Erythroblast (primary cell): ENCODE data around the gene CACNA1F.
A peak's percentile ranks its signal among the peaks of the same experiment; 100 is the strongest.

Experiments used
- DNase-seq, 2 experiments: peaks; one replicate each; lab custom pipeline; 2025; lab: John Stamatoyannopoulos, UW
- GATA1 ChIP-seq: IDR thresholded peaks from 2 replicates; pipeline ENCODE4 v1.6.1; 2011; ENCODE audit warnings: low read depth, mild to moderate bottlenecking, control low read depth, low read length, moderate library complexity
- POLR2A ChIP-seq: IDR thresholded peaks from 2 replicates; pipeline ENCODE4 v1.6.1; 2011; ENCODE audit warnings: mild to moderate bottlenecking, low read length

The CACNA1F gene

GRCh38 chrX:49249616-49250015 lies 16.5 kb upstream of the CACNA1F start:
- TF ChIP-seq POLR2A (no peak), GATA1 (no peak)
- no peak for DNase-seq

DNA sequence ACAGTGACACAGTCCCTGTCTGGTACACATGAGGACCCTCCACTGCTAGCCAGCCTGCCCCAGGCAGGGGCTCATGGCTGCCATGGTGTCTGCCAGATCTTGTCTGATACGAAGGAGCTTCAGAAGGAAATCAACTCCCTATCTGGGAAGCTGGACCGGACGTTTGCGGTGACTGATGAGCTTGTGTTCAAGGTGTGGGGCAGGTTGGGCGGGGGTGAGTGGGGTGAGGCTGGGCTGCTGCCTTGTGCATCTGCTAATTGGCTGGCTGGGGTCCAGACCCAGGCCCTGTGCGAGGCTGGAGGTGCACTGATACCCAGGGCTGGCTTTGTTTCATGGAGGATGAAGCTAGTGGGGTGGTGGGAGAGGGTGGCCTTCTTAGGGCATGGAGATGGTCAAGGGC lies 15.9 kb upstream of the CACNA1F start:
- no peak for DNase-seq
- TF ChIP-seq POLR2A: no peak
- no peak for TF ChIP-seq GATA1

DNA sequence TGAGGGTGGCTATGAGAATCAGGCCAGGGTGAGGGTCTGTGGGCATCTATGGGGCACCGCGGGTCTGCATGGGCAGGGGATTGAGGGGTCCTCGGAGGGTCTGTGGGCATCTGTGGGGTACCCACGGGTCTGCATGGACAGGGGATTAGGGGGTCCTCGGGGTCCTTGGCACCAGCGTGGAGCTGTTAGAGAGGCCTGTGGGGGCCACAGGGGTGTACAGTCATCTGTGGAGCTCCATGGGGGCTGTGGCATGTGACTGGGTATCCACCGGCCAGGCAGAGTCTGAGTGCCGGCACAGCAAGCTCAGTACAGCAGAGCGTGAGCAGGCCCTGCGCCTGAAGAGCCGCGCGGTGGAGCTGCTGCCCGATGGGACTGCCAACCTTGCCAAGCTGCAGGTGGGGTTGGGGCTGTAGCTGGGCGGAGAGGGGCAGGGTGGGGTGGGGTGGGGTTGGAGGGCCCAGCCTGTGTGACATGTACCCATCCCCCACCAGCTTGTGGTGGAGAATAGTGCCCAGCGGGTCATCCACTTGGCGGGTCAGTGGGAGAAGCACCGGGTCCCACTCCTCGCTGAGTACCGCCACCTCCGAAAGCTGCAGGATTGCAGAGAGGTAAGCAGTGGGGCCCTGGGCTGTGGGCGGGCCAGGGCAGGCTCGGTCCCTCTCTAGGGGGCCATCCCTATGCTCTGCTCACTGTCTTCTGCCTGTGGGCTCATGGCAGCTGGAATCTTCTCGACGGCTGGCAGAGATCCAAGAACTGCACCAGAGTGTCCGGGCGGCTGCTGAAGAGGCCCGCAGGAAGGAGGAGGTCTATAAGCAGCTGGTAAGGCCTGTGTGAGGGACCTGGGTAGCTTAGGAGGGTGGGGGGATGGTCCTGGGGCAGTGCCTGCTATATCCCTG lies 15.0 kb upstream of the CACNA1F start:
- TF ChIP-seq POLR2A (no peak), GATA1 (no peak)
- DNase-seq: no peak

DNA sequence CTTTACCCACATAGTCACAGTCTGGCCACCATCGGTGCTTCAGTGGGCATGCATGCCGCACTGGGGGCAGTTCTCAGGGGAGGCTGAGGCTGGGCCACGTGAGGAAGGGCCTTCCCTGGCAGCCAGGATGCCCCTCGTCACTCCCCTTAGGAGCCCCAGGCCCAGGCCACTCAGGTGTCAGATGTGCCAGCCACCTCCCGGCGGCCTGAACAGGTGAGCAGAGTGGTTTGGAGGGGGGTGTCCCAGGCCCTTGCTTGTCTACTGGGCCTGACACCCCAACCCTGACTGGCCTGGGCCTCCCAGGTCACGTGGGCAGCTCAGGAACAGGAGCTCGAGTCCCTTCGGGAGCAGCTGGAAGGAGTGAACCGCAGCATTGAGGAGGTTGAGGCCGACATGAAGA lies 14.2 kb upstream of the CACNA1F start:
- no peak for DNase-seq
- TF ChIP-seq GATA1 (no peak), POLR2A (no peak)

DNA sequence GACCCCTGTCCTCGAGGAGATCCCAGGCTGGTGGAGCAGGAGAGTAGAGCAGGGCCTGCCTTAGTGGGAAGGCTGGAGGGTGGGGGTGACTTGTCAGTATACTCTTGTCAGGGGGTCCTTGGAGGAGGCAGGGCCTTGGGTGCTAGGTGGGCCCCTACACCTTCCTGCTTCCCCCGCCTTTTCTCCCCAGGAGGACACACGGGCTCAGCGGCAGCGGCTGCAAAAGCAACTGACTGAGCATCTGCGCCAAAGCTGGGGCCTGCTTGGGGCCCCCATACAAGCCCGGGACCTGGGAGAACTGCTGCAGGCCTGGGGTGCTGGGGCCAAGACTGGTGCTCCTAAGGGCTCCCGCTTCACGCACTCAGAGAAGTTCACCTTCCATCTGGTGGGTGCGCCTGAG lies 13.4 kb upstream of the CACNA1F start:
- TF ChIP-seq POLR2A (no peak), GATA1 (no peak)
- no peak for DNase-seq

DNA sequence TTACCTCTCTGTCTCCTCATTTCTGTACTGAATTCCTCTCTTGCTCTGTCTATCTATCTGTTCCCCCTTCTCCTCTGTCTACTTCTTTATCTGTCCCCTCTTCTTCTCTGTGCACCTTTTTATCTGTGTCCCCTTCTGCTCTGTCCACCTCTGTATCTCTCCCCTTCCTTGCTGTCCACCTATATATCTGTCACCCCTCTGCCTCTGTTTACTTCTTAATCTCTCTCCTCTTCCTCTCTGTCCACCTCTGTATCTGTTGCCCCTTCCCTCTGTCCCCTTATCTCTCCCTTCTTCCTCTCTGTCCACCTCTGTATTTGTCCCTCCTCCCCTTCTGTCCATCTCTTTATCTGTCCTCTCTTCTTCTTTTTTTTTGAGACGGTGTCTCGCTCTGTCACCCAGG lies 11.1 kb upstream of the CACNA1F start:
- no peak for TF ChIP-seq POLR2A
- TF ChIP-seq GATA1: no peak
- DNase-seq: peak in 1 of 2 experiments; percentile 37

GRCh38 chrX:49243166-49243565 lies 10.0 kb upstream of the CACNA1F start:
- DNase-seq: no peak

DNA sequence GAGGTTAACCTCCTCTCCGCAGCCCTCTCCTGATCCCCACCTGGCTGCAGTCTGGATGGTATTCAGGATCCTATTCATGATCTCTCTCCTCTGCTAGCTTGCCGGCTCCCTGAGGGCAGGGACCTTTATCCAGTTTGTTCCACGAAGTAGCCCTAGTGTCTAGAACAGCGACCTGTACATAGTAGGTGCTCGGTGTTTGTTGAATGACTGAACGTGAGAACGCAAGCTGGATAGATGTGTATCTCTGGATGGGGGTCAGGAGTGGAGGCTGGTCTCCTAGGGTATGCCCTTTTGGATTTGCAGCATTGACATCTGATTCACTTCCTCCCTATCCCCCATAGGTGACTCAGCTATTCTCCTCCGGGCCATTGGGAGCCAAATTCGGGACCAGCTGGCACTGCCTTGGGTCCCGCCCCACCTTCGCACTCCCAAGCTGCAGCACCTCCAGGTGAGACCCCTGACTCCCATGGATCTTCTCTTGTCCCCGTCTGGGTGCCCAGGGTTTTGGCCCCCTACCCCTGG lies 9.5 kb upstream of the CACNA1F start:
- no peak for DNase-seq
- no peak for TF ChIP-seq GATA1
- no peak for TF ChIP-seq POLR2A

More at GRCh38 chrX:49243166-49243565, 10.0 kb upstream of the CACNA1F start:
- TF ChIP-seq POLR2A (no peak), GATA1 (no peak)

GRCh38 chrX:49238735-49239134 lies 5.6 kb upstream of the CACNA1F start:
- TF ChIP-seq GATA1 (no peak), POLR2A (no peak)
- DNase-seq: no peak

DNA sequence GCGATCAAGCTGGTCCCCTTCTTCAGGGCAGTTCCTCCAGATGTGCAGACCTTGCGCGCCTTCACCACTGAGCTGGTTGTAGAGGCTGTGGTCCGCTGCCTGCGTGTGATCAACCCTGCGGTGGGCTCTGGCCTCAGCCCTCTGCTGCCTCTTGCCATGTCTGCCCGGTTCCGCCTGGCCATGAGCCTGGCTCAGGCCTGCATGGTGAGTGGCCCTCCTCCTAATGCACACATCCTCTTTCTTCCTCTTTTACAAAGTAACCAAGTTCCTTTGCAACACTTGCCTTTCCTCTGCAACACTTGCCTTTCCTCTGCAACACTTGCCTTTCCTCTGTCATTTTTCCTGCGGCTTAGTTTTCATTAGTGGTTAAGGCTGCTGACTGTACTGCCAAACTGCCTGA lies 3.9 kb upstream of the CACNA1F start:
- DNase-seq: peak in 1 of 2 experiments; percentile 10

DNA sequence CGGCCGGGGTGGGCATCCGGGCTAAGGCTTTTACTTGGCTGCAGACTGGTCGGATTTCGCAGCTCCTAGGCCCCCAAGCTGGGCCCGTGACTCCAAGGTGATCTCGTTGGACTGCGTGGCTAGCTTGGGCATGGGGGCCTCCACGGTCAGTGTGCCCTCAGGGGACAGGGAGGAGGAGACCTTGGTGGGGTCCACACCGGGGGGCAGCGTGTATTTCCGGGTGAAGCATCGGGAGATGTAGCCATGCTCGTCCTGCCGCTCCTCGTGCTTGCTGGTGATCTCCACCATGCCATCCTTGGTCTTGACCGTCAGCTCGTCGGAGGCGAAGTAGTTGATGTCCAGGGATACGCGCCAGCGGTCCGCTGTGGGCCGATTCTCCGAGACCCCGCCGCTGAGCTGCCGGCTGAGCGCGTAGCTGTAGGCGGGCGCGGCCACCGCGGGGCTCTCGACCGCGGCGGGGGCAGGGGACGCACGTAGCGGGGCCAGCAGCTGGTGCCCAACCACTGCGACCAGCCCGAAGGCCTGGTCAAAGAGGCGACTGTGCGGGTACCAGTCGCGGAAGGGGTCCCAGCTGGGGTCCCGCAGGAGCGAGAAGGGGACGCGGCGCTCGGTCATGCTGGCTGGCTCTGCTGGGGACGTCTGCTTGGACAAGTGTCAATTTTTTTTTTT lies 881 bp upstream of the CACNA1F start:
- DNase-seq: no peak
- TF ChIP-seq POLR2A: no peak
- no peak for TF ChIP-seq GATA1

More for the DNA sequence above, 3.9 kb upstream of the CACNA1F start:
- no peak for TF ChIP-seq GATA1
- TF ChIP-seq POLR2A: no peak

GRCh38 chrX:49232525-49232924 lies 615 bp downstream of the CACNA1F start:
- no peak for DNase-seq
- TF ChIP-seq GATA1: no peak
- TF ChIP-seq POLR2A: no peak

DNA sequence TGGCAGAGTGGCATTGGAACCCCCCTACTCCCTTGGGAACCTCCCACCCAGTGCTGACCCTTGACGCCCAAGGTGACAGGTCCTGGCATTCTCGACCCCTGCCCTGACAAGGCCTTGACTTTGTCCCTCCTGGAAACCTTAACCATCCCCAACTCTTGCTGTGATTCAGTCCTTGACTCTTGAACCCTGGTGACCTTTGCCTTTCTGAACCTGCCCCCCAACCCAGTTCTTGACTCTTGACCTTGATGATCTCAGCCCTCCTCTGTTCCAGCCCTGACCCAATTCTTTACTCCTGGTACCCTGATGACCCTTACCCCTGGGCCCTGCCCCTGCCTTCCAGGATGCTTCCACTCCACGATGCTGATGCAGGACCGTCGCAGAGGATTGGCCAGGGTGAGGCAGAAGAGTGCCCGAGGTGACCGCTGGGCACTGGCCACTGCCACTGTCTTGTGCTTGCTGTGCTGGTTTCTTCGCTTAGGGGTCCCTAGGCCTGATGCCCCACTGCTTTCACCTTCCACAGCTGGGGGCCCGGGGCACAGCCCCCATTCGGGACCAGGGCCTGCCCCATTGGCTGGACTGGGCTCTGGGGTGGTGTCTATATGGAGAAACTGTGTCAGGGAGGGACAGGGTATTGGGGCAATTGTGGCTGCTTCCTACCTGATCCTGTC lies 1.7 kb downstream of the CACNA1F start:
- DNase-seq: no peak
- TF ChIP-seq POLR2A (no peak), GATA1 (no peak)

DNA sequence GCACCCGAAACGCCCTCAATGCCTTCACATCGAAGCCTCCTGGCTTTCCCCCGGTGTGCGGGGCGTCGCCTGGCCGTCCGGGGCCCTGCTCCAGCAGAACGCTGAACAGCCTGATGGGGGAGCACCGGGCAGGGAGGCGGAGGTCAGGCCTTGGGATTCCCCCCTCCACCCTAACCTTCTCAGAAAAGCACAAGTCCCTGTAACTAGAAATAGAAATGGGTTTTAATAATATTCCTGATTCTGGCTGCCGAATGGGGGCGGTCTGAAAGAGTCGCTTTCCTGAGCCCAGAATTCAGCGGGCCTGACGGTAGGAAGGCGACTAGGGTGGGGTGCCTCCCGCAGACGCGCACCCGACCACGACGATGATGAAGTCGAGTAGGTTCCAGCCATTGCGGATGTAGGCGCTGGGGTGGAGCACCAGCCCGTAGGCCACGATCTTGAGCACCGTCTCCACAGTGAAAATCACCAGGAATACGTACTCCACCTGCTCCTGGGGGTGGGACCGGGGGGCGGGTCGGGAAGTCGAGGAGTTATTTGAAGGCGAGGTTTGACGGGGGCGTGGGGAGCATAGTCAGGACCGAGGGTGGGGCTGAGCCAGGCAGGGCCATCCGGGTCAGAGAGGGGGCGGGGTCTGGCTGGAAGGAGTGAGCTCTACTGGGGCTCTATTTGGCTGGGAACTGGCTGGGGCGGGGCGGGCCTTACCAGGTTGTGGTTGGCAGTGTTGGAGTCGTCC lies 2.5 kb downstream of the CACNA1F start:
- peak; percentile 58 to 61 for DNase-seq
- no peak for TF ChIP-seq GATA1
- TF ChIP-seq POLR2A: no peak
